A673 (cell line): ENCODE results near the gene RNF40. TPM values are rescaled to one million over a fixed set of nuclear protein-coding genes. Genes with fewer than 3 reads are reported as not detected.
A peak's percentile ranks its signal among the peaks of the same experiment; 100 is the strongest.

Source experiments
- BruUV-seq: library from RNA; stranded (reverse); fragments of 400-500 nt; replicated peaks from 2 replicates; lab custom pipeline; 2021; lab: Mats Ljungman, UMichigan
- CTCF ChIA-PET: fragments of 300-600 bp; sonication (Branson Sonifier 250); formaldehyde crosslinking; loops from one replicate; lab custom pipeline; 2022; ENCODE audit warnings: antibody characterized with exemption; lab: Charles Lee
- POLR2A ChIA-PET: fragments of 300-600 bp; sonication (Branson Sonifier 250); formaldehyde crosslinking; loops from one replicate; lab custom pipeline; 2022; ENCODE audit warnings: antibody characterized with exemption; ENCODE audit not compliant: low non-redundant PET; lab: Charles Lee
- DNase-seq: peaks from one replicate; pipeline ENCODE4 v3.0.0-alpha.2; 2015; ENCODE audit warnings: low spot score
- H3K27ac ChIP-seq: fragments of 200-600 bp; sonication (generic); 2 replicates; pipeline ENCODE4 v1.5.1; 2016; ENCODE audit warnings: mixed run types, low read depth, mild to moderate bottlenecking, mixed read lengths, antibody characterized with exemption, low read length; ENCODE audit not compliant: poor library complexity, severe bottlenecking
- H3K27me3 ChIP-seq: fragments of 200-600 bp; sonication (generic); replicated peaks from 2 replicates; pipeline ENCODE4 v1.6.1; 2017; ENCODE audit warnings: mixed run types, low read depth, mild to moderate bottlenecking, mixed read lengths, antibody characterized with exemption, low read length; ENCODE audit not compliant: insufficient read depth, poor library complexity
- H3K36me3 ChIP-seq: fragments of 200-600 bp; sonication (generic); 2 replicates; pipeline ENCODE4 v1.6.1; 2016; ENCODE audit warnings: mixed run types, mild to moderate bottlenecking, mixed read lengths, antibody characterized with exemption, low read length; ENCODE audit not compliant: insufficient read depth, poor library complexity, severe bottlenecking
- H3K4me1 ChIP-seq: fragments of 200-600 bp; sonication (generic); 2 replicates; pipeline ENCODE4 v1.6.1; 2017; ENCODE audit warnings: mixed run types, mild to moderate bottlenecking, mixed read lengths, antibody characterized with exemption, low read length; ENCODE audit not compliant: insufficient read depth, poor library complexity, severe bottlenecking
- H3K4me3 ChIP-seq: fragments of 200-600 bp; sonication (generic); 2 replicates; pipeline ENCODE4 v1.5.1; 2016; ENCODE audit warnings: low read depth, mixed run types, mild to moderate bottlenecking, mixed read lengths, low read length; ENCODE audit not compliant: poor library complexity, severe bottlenecking
- H3K9me3 ChIP-seq: fragments of 200-600 bp; sonication (generic); 2 replicates; pipeline ENCODE4 v1.6.1; 2016; ENCODE audit warnings: mixed run types, low read depth, mild to moderate bottlenecking, mixed read lengths, antibody characterized with exemption, low read length; ENCODE audit not compliant: poor library complexity, severe bottlenecking
- CTCF ChIP-seq: fragments of 300-800, 200-600 bp; sonication (generic); conservative IDR thresholded peaks from 2 replicates; pipeline ENCODE4 v1.5.1; 2017; ENCODE audit warnings: low read depth, mild to moderate bottlenecking, antibody characterized with exemption, low read length, moderate library complexity, mixed read lengths
- EZH2 ChIP-seq: fragments of 200-600 bp; sonication (generic); IDR thresholded peaks from 2 replicates; pipeline ENCODE4 v1.6.1; 2017; ENCODE audit warnings: borderline replicate concordance, low read depth, mild to moderate bottlenecking, mixed read lengths, antibody characterized with exemption, low read length; ENCODE audit not compliant: poor library complexity, severe bottlenecking
- intact Hi-C: fragments of 100-400 bp; cut with micrococcal nuclease; formaldehyde crosslinking; loops from one replicate; pipeline ENCODE4 v1.10.0; 2022; ENCODE audit not compliant: unreplicated experiment
- total RNA-seq: library from RNA; stranded (reverse); gene quantifications from 2 replicates; pipeline ENCODE4 v1.2.3, GENCODE V29; 2021

Gene RNF40
- total RNA-seq, 1 experiment from 2014 or later: 132 TPM

- H3K4me3 ChIP-seq: peak overlapping the region; percentile 72
- no peaks in the 10 kb centered on the region for H3K27me3 ChIP-seq
- no TSS peak for BruUV-seq
- peaks cover 34% of the 10 kb centered on the region for H3K36me3 ChIP-seq
- ChIA-PET POLR2A (interaction anchor here (0.6 to 0.7 kb wide), 3 partner anchors 18 to 106 kb away, joined by 3 to 12 read pairs (median 3); no protein-coding TSS in a partner anchor), CTCF (no interaction called here)
- no peaks in the 10 kb centered on the region for H3K9me3 ChIP-seq
- peaks cover 4% of the 10 kb centered on the region for H3K4me1 ChIP-seq
- DNase-seq: peak; percentile 89
- intact Hi-C loops: loop anchor here (5.0 kb wide), 1 partner anchor 147 kb away; the partner anchor contains the start of gene FBXL19
- peak overlapping the region; percentile 90 for H3K27ac ChIP-seq
- TF ChIP-seq CTCF: no peak
- no peak for TF ChIP-seq EZH2
Measured at GRCh38 chr16:30775392-30776188, 13.5 kb downstream of the RNF40 start.

DNA sequence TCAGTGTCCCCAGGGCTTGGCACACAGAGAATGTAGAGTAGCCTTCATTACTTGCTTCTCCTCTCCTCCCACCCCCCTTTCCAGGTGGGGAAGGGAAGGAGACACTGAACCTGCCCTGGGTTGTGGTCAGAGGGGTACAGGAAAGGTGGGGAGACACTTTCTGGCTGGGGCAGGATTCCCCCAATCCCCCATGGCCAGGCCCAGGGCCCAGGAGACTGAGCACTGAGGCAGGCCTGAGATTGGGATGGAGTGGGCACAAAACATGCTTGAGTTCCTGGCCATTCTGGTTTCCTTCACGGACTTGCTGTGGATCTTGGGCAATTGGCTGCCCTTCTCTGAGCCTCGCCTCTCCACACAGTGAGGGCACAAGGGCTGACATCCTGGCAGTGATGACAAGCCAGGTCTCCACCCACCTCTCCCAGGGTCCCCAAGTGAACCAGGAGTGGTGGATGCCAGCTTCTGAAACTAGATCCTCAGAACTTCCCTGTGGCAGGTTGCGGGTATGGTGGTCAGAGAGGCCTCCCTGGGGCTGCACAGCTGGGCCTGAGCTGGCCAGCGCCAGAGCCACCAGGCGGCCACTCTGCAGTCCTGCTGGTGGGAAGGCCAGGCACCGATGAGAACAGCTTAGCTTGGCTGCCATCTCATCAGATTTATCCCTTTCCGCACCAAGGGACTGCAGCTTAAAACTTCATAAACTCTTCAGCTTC, 15.6 kb downstream of the RNF40 start:
- Histone ChIP-seq H3K4me3 (no peak overlapping the region), H3K9me3 (no peaks in the 10 kb centered on the region), H3K4me1 (peaks cover 4% of the 10 kb centered on the region), H3K27ac (peak overlapping the region; percentile 17), H3K36me3 (peaks cover 28% of the 10 kb centered on the region), H3K27me3 (no peaks in the 10 kb centered on the region)
- BruUV-seq: no TSS peak
- ChIA-PET POLR2A (interaction anchor here (0.6 kb wide), 1 partner anchor 164 kb away, joined by 3 read pairs; no protein-coding TSS in a partner anchor), CTCF (no interaction called here)
- intact Hi-C loops: loop anchor here (5.0 kb wide), 1 partner anchor 145 kb away; the partner anchor contains the start of gene FBXL19
- no peak for TF ChIP-seq EZH2
- TF ChIP-seq CTCF: no peak
- no peak for DNase-seq

DNA sequence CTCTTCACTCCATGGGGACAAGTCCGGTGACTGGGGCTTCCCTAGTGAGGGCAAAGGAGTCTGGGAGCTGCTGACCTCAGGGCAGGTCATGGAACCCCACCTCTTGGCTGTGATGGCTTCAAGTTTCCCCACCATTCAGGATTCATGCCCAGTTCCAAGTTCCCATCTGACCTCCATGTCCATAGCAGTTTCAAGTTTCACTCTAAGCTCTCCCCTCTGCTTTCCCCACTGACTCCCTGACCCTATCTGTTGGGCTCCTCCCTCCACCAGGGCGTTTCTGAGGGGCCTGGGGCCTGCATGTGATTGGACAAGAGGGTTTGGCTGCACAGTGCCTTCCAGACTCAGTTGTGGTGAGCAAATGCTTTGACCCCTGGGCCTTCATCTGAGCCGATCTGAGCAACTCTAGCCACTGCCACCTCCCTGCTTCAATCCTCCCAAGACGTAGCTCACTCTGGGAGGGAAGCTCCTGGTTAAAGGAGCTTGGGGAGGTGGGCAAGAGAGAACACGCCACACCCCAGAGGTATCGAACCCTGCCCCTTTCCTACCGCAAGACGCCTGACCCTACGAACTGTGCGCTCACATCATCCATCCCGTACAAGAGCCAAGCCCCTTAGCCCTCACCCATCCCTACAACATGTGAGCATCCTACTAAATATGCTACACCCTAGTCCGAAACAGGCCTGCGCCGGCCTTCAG, 16.6 kb downstream of the RNF40 start:
- no peaks in the 10 kb centered on the region for H3K9me3 ChIP-seq
- peak overlapping the region; percentile 17 for H3K27ac ChIP-seq
- POLR2A ChIA-PET: no interaction called here
- no peak for DNase-seq
- intact Hi-C loops: loop anchor here (5.0 kb wide), 1 partner anchor 144 kb away; the partner anchor contains the start of gene FBXL19
- H3K27me3 ChIP-seq: no peaks in the 10 kb centered on the region
- CTCF ChIA-PET: no interaction called here
- H3K4me3 ChIP-seq: no peak overlapping the region
- TF ChIP-seq CTCF (no peak), EZH2 (no peak)
- H3K36me3 ChIP-seq: peaks cover 27% of the 10 kb centered on the region
- no TSS peak for BruUV-seq
- H3K4me1 ChIP-seq: peaks cover 4% of the 10 kb centered on the region
